Muscle layer of colon (tissue), 2 donors: Measurements from ENCODE around the gene KCNMA1.
A peak's percentile ranks its signal among the peaks of the same experiment; 100 is the strongest.

Source experiments
- H3K27ac ChIP-seq: one replicate; pipeline ENCODE4 v1.7.0; 2013; ENCODE audit warnings: low read depth, mild to moderate bottlenecking, low read length, moderate library complexity
- H3K27me3 ChIP-seq, 2 donors: one replicate each; pipeline ENCODE4 v1.7.0; 2013; ENCODE audit warnings: low read length in 2 of 2, mild to moderate bottlenecking in 2 of 2; ENCODE audit not compliant: insufficient read depth in 2 of 2, control insufficient read depth in 1 of 2
- H3K36me3 ChIP-seq: one replicate; pipeline ENCODE4 v1.7.0; 2013; ENCODE audit warnings: mild to moderate bottlenecking, low read length; ENCODE audit not compliant: insufficient read depth
- H3K4me1 ChIP-seq: one replicate; pipeline ENCODE4 v1.7.0; 2013; ENCODE audit warnings: mild to moderate bottlenecking, low read length; ENCODE audit not compliant: insufficient read depth
- H3K4me3 ChIP-seq, 2 donors: one replicate each; pipeline ENCODE4 v1.7.0; 2013; ENCODE audit warnings: low read length in 2 of 2, low read depth in 1 of 2, mild to moderate bottlenecking in 1 of 2, moderate library complexity in 1 of 2
- H3K9ac ChIP-seq: one replicate; pipeline ENCODE4 v1.7.0; 2013; ENCODE audit warnings: low read length
- H3K9me3 ChIP-seq: one replicate; pipeline ENCODE4 v1.7.0; 2013; ENCODE audit warnings: mild to moderate bottlenecking, low read length
- donor health status: abdominal sarcoma.
- donor health status: Adenocarcinoma of cecum.

The KCNMA1 gene

GRCh38 chr10:77563638-77564270, 73.9 kb downstream of the KCNMA1 start:
- Histone ChIP-seq H3K9ac (no peak overlapping the region), H3K36me3 (no peaks in the 10 kb centered on the region), H3K27ac (peak overlapping the region; percentile 54), H3K4me3 (no peak overlapping the region), H3K4me1 (peaks cover 57% of the 10 kb centered on the region), H3K27me3 (no peaks in the 10 kb centered on the region), H3K9me3 (no peaks in the 10 kb centered on the region)

- no peaks in the 10 kb centered on the region for H3K9me3 ChIP-seq
- no peak overlapping the region for H3K9ac ChIP-seq
- H3K4me1 ChIP-seq: peaks cover 68% of the 10 kb centered on the region
- no peaks in the 10 kb centered on the region for H3K27me3 ChIP-seq
- H3K36me3 ChIP-seq: no peaks in the 10 kb centered on the region
- H3K4me3 ChIP-seq: no peak overlapping the region
- peak overlapping the region; percentile 54 for H3K27ac ChIP-seq
Observed at GRCh38 chr10:77562742-77563141, 74.9 kb downstream of the KCNMA1 start.

GRCh38 chr10:77561991-77562390, 75.6 kb downstream of the KCNMA1 start:
- no peaks in the 10 kb centered on the region for H3K27me3 ChIP-seq
- no peaks in the 10 kb centered on the region for H3K9me3 ChIP-seq
- no peak overlapping the region for H3K27ac ChIP-seq
- H3K9ac ChIP-seq: no peak overlapping the region
- no peaks in the 10 kb centered on the region for H3K36me3 ChIP-seq
- no peak overlapping the region for H3K4me3 ChIP-seq
- H3K4me1 ChIP-seq: peaks cover 75% of the 10 kb centered on the region

- no peak overlapping the region for H3K27ac ChIP-seq
- H3K9me3 ChIP-seq: no peaks in the 10 kb centered on the region
- peaks cover 75% of the 10 kb centered on the region for H3K4me1 ChIP-seq
- no peaks in the 10 kb centered on the region for H3K27me3 ChIP-seq
- no peak overlapping the region for H3K4me3 ChIP-seq
- H3K36me3 ChIP-seq: no peaks in the 10 kb centered on the region
- H3K9ac ChIP-seq: no peak overlapping the region
Observed at GRCh38 chr10:77560471-77560870, 77.1 kb downstream of the KCNMA1 start.

GRCh38 chr10:77560052-77560451, 77.6 kb downstream of the KCNMA1 start:
- H3K36me3 ChIP-seq: no peaks in the 10 kb centered on the region
- no peaks in the 10 kb centered on the region for H3K27me3 ChIP-seq
- no peak overlapping the region for H3K4me3 ChIP-seq
- no peak overlapping the region for H3K9ac ChIP-seq
- H3K4me1 ChIP-seq: peaks cover 75% of the 10 kb centered on the region
- no peak overlapping the region for H3K27ac ChIP-seq
- no peaks in the 10 kb centered on the region for H3K9me3 ChIP-seq

GRCh38 chr10:77556990-77557601, 80.5 kb downstream of the KCNMA1 start:
- Histone ChIP-seq H3K4me1 (peaks cover 65% of the 10 kb centered on the region), H3K27ac (no peak overlapping the region), H3K27me3 (no peaks in the 10 kb centered on the region), H3K4me3 (no peak overlapping the region), H3K36me3 (no peaks in the 10 kb centered on the region), H3K9ac (no peak overlapping the region), H3K9me3 (no peaks in the 10 kb centered on the region)

GRCh38 chr10:77555591-77556212, 81.9 kb downstream of the KCNMA1 start:
- peak overlapping the region; percentile 79 for H3K27ac ChIP-seq
- no peaks in the 10 kb centered on the region for H3K9me3 ChIP-seq
- H3K27me3 ChIP-seq: no peaks in the 10 kb centered on the region
- H3K4me1 ChIP-seq: peaks cover 62% of the 10 kb centered on the region
- no peak overlapping the region for H3K4me3 ChIP-seq
- H3K9ac ChIP-seq: no peak overlapping the region
- H3K36me3 ChIP-seq: no peaks in the 10 kb centered on the region

- Histone ChIP-seq H3K36me3 (no peaks in the 10 kb centered on the region), H3K27me3 (no peaks in the 10 kb centered on the region), H3K4me1 (peaks cover 68% of the 10 kb centered on the region), H3K9ac (no peak overlapping the region), H3K27ac (peak overlapping the region; percentile 79), H3K9me3 (no peaks in the 10 kb centered on the region), H3K4me3 (no peak overlapping the region)
Observed at GRCh38 chr10:77554996-77555397, 82.6 kb downstream of the KCNMA1 start.

GRCh38 chr10:77553966-77554365, 83.6 kb downstream of the KCNMA1 start:
- Histone ChIP-seq H3K9me3 (no peaks in the 10 kb centered on the region), H3K4me3 (no peak overlapping the region), H3K9ac (no peak overlapping the region), H3K27ac (peak overlapping the region; percentile 25), H3K4me1 (peaks cover 75% of the 10 kb centered on the region), H3K36me3 (no peaks in the 10 kb centered on the region), H3K27me3 (no peaks in the 10 kb centered on the region)

GRCh38 chr10:77553311-77553710, 84.3 kb downstream of the KCNMA1 start:
- H3K4me3 ChIP-seq: no peak overlapping the region
- no peaks in the 10 kb centered on the region for H3K9me3 ChIP-seq
- no peaks in the 10 kb centered on the region for H3K36me3 ChIP-seq
- no peak overlapping the region for H3K9ac ChIP-seq
- H3K27me3 ChIP-seq: no peaks in the 10 kb centered on the region
- H3K4me1 ChIP-seq: peaks cover 70% of the 10 kb centered on the region
- H3K27ac ChIP-seq: peak overlapping the region; percentile 62

- Histone ChIP-seq H3K27me3 (no peaks in the 10 kb centered on the region), H3K4me3 (no peak overlapping the region), H3K36me3 (no peaks in the 10 kb centered on the region), H3K9me3 (no peaks in the 10 kb centered on the region), H3K27ac (peak overlapping the region; percentile 6), H3K9ac (no peak overlapping the region), H3K4me1 (peaks cover 62% of the 10 kb centered on the region)
Observed at GRCh38 chr10:77552252-77552651, 85.4 kb downstream of the KCNMA1 start.
